ENCODE measurements around the gene SERPINB10. TPM values are rescaled to one million over a fixed set of nuclear protein-coding genes. Genes with fewer than 3 reads are reported as not detected.

Gene SERPINB10
- total and polyA plus RNA-seq, 9 donors, result 2.0 TPM; not detected in 8

DNA sequence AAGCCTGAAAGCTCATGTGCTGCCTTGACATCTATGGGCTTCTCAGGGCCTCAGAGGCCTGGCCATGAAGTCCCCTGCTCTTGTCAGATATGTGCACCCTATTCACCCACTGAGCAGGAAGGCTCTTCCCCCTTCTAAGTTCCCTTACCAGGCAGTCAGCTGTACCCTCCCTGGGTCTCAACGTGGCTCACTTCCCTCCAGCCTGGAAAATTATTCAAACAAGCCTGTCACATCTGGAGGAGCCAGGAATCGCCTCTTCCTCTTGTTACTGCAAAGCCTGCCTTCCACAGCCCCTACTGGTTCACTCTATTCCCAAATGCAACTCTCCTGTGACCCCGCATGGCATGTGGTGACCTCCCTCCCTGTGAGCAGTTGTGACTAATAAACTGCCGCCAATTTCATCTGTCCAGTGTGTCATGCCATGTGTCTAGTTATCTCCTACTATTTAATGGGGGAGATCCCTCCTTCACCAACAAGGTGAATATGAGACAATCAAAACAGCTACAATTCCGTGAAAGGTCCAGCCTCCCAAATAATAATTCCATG is 53.8 kb downstream of the SERPINB10 start:
- no peaks in the 10 kb centered on the region for H3K4me1 ChIP-seq (ENCODE audit: insufficient read depth)
- TF ChIP-seq POLR2A (IDR thresholded peaks at IDR 0.05) (no peak), EP300 (IDR thresholded peaks at IDR 0.05) (no peak)
- TF ChIP-seq, protein P1, sequence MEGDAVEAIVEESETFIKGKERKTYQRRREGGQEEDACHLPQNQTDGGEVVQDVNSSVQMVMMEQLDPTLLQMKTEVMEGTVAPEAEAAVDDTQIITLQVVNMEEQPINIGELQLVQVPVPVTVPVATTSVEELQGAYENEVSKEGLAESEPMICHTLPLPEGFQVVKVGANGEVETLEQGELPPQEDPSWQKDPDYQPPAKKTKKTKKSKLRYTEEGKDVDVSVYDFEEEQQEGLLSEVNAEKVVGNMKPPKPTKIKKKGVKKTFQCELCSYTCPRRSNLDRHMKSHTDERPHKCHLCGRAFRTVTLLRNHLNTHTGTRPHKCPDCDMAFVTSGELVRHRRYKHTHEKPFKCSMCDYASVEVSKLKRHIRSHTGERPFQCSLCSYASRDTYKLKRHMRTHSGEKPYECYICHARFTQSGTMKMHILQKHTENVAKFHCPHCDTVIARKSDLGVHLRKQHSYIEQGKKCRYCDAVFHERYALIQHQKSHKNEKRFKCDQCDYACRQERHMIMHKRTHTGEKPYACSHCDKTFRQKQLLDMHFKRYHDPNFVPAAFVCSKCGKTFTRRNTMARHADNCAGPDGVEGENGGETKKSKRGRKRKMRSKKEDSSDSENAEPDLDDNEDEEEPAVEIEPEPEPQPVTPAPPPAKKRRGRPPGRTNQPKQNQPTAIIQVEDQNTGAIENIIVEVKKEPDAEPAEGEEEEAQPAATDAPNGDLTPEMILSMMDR (IDR thresholded peaks at IDR 0.05), result no peak
- intact Hi-C loops (cut with DNase I), result no loop called here
- H3K27ac ChIP-seq, result no peak overlapping the region
- H3K4me3 ChIP-seq, result no peak overlapping the region
- no peaks in the 10 kb centered on the region for H3K9me3 ChIP-seq
- 64 to 73% (median 68%) methylated on average over 5 of the region's 5 CpGs for WGBS, 3 donors
- H3K27me3 ChIP-seq, result no peaks in the 10 kb centered on the region
- H3K36me3 ChIP-seq, result no peaks in the 10 kb centered on the region
- DNase-seq, result no peak

DNA sequence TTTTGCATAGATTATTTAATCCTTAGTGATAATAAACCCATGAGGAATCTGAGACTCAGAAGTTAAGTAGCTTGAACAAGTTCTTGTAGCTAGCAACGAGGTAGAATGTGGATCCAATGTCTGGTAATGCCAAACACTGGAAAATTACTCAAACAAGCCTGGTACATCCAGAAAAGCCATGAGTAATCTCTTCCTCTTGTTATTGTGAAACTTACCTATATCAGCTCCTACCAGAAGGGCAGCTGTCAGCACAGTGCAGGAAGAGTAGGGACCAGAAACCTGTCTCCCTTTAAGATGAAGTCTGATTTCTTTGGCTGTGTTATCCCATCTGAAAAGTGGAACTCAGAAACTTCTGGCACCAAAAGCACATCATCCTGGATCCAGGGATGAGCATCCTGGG is 54.4 kb downstream of the SERPINB10 start:
- Histone ChIP-seq H3K4me3 (no peak overlapping the region), H3K9me3 (no peaks in the 10 kb centered on the region), H3K27ac (no peak overlapping the region), H3K4me1 (ENCODE audit: insufficient read depth) (no peaks in the 10 kb centered on the region), H3K27me3 (no peaks in the 10 kb centered on the region), H3K36me3 (no peaks in the 10 kb centered on the region)
- 55 to 73% (median 72%) methylated on average over 1 of the region's 1 CpG for WGBS, 3 donors
- DNase-seq, result no peak
- intact Hi-C loops (cut with DNase I), result no loop called here
- TF ChIP-seq EP300 (IDR thresholded peaks at IDR 0.05) (no peak), POLR2A (IDR thresholded peaks at IDR 0.05) (no peak)
- TF ChIP-seq, protein P1 (IDR thresholded peaks at IDR 0.05), result no peak

DNA sequence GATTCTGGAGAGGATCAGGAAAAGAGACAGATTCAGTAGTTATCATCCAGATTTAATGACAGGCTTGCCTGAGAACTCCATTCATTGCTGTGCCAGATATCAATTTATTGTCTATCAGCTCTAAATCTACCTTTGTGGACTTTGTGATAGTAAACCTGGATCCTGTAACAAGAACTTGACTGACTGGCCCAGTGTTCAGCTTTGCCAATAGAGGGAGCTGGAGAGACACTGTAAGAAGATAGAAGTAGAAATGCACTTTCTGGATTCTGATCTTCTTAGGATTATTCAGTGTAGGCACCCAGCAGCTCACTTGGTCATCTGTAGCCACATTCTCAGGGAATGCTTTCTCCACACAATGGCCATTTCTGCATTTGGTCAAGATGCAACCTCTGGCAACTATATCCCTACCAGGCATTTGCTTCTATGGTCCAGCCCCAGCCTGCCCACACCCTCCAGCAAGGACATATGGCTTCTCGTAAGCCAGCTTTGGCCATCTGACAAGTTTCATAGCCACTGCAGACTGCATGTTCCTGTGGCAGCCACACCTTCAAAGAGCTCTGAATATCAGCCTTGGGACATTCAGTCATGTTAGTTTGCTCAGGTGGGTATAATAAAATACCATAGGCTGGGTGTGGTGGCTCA is 56.0 kb downstream of the SERPINB10 start:
- WGBS, 3 donors, result 32 to 52% (median 42%) methylated on average over 1 of the region's 1 CpG
- TF ChIP-seq POLR2A (IDR thresholded peaks at IDR 0.05), result no peak
- TF ChIP-seq, protein P1 (IDR thresholded peaks at IDR 0.05), result peak; percentile 27 to 57 (median 29)
- Histone ChIP-seq H3K4me1 (ENCODE audit: insufficient read depth) (no peaks in the 10 kb centered on the region), H3K4me3 (no peak overlapping the region), H3K36me3 (no peaks in the 10 kb centered on the region), H3K27me3 (no peaks in the 10 kb centered on the region), H3K9me3 (no peaks in the 10 kb centered on the region), H3K27ac (no peak overlapping the region)
- peak in 2 of 5 donors; percentile 17 to 29 for DNase-seq
- intact Hi-C loops (cut with DNase I), result no loop called here

DNA sequence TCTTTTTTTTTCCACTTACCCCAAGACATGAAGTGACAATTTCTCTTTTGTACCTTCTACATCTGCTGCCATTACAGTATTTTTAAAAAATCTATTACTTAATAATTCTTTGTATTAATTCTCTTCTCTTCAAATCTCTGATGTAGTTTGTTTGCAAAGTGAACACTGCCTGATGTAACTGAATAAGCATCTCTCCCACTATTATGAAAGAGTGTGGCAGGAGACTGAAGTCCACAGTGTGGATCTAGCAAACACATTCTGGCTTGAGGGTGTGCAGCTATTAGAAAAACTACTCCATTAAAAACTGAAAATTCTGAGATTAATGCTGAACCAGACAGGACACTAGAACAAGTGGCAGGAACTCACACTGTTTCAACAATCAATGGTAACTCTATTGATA is 57.1 kb downstream of the SERPINB10 start:
- H3K9me3 ChIP-seq, result no peaks in the 10 kb centered on the region
- intact Hi-C loops (cut with DNase I), result no loop called here
- H3K27me3 ChIP-seq, result no peaks in the 10 kb centered on the region
- TF ChIP-seq EP300 (IDR thresholded peaks at IDR 0.05) (no peak), POLR2A (IDR thresholded peaks at IDR 0.05) (no peak)
- TF ChIP-seq, protein P1 (IDR thresholded peaks at IDR 0.05), result no peak
- H3K27ac ChIP-seq, result no peak overlapping the region
- H3K36me3 ChIP-seq, result no peaks in the 10 kb centered on the region
- no peak for DNase-seq
- H3K4me1 ChIP-seq (ENCODE audit: insufficient read depth), result peaks cover 3% of the 10 kb centered on the region
- no peak overlapping the region for H3K4me3 ChIP-seq
